ENCODE measurements around the gene CYB5B. TPM values are rescaled to one million over a fixed set of nuclear protein-coding genes. Genes with fewer than 3 reads are reported as not detected.

CYB5B gene
- total and polyA plus RNA-seq, 12 donors = 53.8 to 84.2 (median 71.7) TPM

- Histone ChIP-seq H3K27ac (peak overlapping the region in 9 of 10 donors; percentile 57 to 82 (median 77)), H3K9me3 (no peaks in the 10 kb centered on the region), H3K36me3 (no peaks in the 10 kb centered on the region), H3K27me3 (no peaks in the 10 kb centered on the region), H3K4me1 (peaks cover 7 to 46% (median 26%) of the 10 kb centered on the region in 9 donors), H3K4me3 (no peak overlapping the region)
- peak in 7 of 8 donors; percentile 40 to 66 (median 45) for ATAC-seq
- intact Hi-C loops (cut with DNase I) = loop anchor here (2.0 to 10.0 kb wide), 11 partner anchors 68 to 361 kb away; partner anchors contain the start of genes NFAT5 (in 6 of the 10) and NOB1 (in 4 of the 10)
- WGBS, 2 donors = 42 to 49% methylated on average over 13 of the region's 13 CpGs
- DNase-seq = peak in 1 of 2 donors; percentile 84
- TF ChIP-seq, protein P1, sequence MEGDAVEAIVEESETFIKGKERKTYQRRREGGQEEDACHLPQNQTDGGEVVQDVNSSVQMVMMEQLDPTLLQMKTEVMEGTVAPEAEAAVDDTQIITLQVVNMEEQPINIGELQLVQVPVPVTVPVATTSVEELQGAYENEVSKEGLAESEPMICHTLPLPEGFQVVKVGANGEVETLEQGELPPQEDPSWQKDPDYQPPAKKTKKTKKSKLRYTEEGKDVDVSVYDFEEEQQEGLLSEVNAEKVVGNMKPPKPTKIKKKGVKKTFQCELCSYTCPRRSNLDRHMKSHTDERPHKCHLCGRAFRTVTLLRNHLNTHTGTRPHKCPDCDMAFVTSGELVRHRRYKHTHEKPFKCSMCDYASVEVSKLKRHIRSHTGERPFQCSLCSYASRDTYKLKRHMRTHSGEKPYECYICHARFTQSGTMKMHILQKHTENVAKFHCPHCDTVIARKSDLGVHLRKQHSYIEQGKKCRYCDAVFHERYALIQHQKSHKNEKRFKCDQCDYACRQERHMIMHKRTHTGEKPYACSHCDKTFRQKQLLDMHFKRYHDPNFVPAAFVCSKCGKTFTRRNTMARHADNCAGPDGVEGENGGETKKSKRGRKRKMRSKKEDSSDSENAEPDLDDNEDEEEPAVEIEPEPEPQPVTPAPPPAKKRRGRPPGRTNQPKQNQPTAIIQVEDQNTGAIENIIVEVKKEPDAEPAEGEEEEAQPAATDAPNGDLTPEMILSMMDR (IDR thresholded peaks at IDR 0.05) = peak in 7 of 9 donors; percentile 65 to 82 (median 74)
Measured at GRCh38 chr16:69396187-69397061, 28.0 kb upstream of the CYB5B start.

- intact Hi-C loops (cut with DNase I) = loop anchor here (2.0 to 10.0 kb wide), 13 partner anchors 67 to 359 kb away; partner anchors contain the start of genes NFAT5 (in 7 of the 10) and NOB1 (in 4 of the 10)
- TF ChIP-seq, protein P1 (IDR thresholded peaks at IDR 0.05) = peak; percentile 32 to 79 (median 63)
- 24% methylated on average over 6 of the region's 6 CpGs for WGBS, 2 donors
- ATAC-seq (peak; percentile 84 to 91 (median 89)), DNase-seq (peak in 1 of 2 donors; percentile 70)
- Histone ChIP-seq H3K9me3 (no peaks in the 10 kb centered on the region), H3K27ac (peak overlapping the region; percentile 30 to 82 (median 75)), H3K27me3 (no peaks in the 10 kb centered on the region), H3K4me1 (peaks cover 7 to 57% (median 26%) of the 10 kb centered on the region in 9 donors), H3K36me3 (no peaks in the 10 kb centered on the region), H3K4me3 (peak overlapping the region in 5 of 10 donors; percentile 7 to 32 (median 12))
Measured at GRCh38 chr16:69397821-69398521, 26.4 kb upstream of the CYB5B start.

- H3K4me3 ChIP-seq = no peak overlapping the region
- no peaks in the 10 kb centered on the region for H3K36me3 ChIP-seq
- TF ChIP-seq, protein P1 (IDR thresholded peaks at IDR 0.05) = no peak
- ATAC-seq = no peak
- DNase-seq = no peak
- no peaks in the 10 kb centered on the region for H3K27me3 ChIP-seq
- H3K9me3 ChIP-seq = no peaks in the 10 kb centered on the region
- intact Hi-C loops (cut with DNase I) = loop anchor here (2.0 to 10.0 kb wide), 12 partner anchors 65 to 358 kb away; partner anchors contain the start of genes NFAT5 (in 6 of the 10) and NOB1 (in 2 of the 10)
- peaks cover 9 to 61% (median 33%) of the 10 kb centered on the region in 9 donors for H3K4me1 ChIP-seq
- WGBS, 2 donors = 70 to 72% methylated on average over 3 of the region's 3 CpGs
- H3K27ac ChIP-seq = no peak overlapping the region
Measured at GRCh38 chr16:69399361-69399760, 25.1 kb upstream of the CYB5B start.

DNA sequence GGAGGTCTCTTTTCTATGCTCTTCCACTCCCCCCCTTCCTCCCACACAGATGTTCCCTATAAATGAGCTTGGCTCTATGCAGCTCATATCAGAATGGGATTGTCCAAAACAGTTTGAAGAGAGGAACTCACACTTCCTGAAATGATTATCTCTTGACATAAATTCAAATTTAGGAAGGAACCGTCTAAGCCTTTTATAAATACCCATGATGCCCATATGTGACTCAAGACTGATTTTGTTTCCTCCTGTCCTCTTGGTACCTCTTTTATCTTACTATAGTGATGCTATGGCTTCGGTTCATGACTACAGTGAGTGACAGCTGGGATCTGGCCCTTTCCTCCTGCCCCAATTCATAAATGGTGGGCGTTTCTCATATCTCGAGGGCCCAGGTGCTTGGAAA, 22.0 kb upstream of the CYB5B start:
- Histone ChIP-seq H3K36me3 (no peaks in the 10 kb centered on the region), H3K4me1 (peaks cover 6 to 54% (median 24%) of the 10 kb centered on the region in 9 donors), H3K4me3 (no peak overlapping the region), H3K27ac (peak overlapping the region in 2 of 10 donors; percentile 16 to 52), H3K27me3 (no peaks in the 10 kb centered on the region), H3K9me3 (no peaks in the 10 kb centered on the region)
- TF ChIP-seq, protein P1 (IDR thresholded peaks at IDR 0.05) = no peak
- intact Hi-C loops (cut with DNase I) = loop anchor here in 1 of 10 donors (10.0 kb wide), 1 partner anchor 82 kb away; no protein-coding TSS in a partner anchor
- WGBS, 2 donors = 31 to 32% methylated on average over 4 of the region's 4 CpGs
- ATAC-seq = no peak
- no peak for DNase-seq

Data from heart right ventricle (tissue), 16 donors.